GM12891 (cell line): ENCODE data around the gene CDCP1.

ENCODE experiments used
- DNase-seq: peaks from one replicate; pipeline ENCODE4 v3.0.0; 2011; ENCODE audit warnings: low spot score; ENCODE audit not compliant: insufficient read length
- FAIRE-seq: peaks from 2 replicates; lab custom pipeline; 2011; peaks lifted over from hg19 to GRCh38; lab: Jason Lieb, UNC
- PAX5 ChIP-seq: IDR thresholded peaks from 2 replicates; pipeline ENCODE4 v1.6.1; 2011; ENCODE audit warnings: low read length, moderate library complexity, mild to moderate bottlenecking; ENCODE audit not compliant: insufficient read depth, severe bottlenecking
- POLR2A ChIP-seq: IDR thresholded peaks from 2 replicates; pipeline ENCODE4 v1.6.1; 2011; ENCODE audit warnings: low read depth, low read length, control low read depth
- POLR2AphosphoS5 ChIP-seq: IDR thresholded peaks from 2 replicates; pipeline ENCODE4 v1.6.1; 2011; ENCODE audit warnings: low read depth, low read length, control low read depth
- POU2F2 ChIP-seq: IDR thresholded peaks from 2 replicates; pipeline ENCODE4 v1.6.1; 2011; ENCODE audit warnings: low read depth, mild to moderate bottlenecking, control low read depth, low read length, moderate library complexity
- SPI1 ChIP-seq: IDR thresholded peaks from 2 replicates; pipeline ENCODE4 v1.6.1; 2011; ENCODE audit warnings: low read depth, low read length, control low read depth
- TAF1 ChIP-seq: IDR thresholded peaks from 2 replicates; pipeline ENCODE4 v1.6.1; 2011; ENCODE audit warnings: low read depth, low read length, control low read depth

The CDCP1 gene

DNA sequence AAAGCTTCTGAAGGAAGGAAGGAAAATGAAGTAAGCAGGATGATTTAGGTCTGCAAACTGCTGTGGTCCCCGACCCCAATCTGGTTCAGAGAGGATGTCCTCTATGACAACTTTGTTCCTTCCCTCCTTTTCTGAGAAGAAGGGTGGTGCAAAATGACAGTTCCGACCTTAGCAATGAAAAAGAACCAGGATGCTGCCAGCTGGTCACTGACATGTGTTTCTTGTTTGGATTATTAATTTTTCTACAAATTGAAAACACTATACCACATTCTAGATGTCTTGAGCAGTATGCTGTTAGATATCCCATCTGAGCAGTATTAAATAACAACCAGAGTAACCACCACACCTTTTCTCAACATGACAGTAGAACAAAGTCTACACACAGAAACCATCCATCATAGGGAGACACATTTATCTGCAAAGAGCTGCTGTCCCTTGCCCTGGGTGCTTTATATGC, 27.5 kb downstream of the CDCP1 start:
- no peak for TF ChIP-seq PAX5
- FAIRE-seq (no peak), DNase-seq (no peak)

DNA sequence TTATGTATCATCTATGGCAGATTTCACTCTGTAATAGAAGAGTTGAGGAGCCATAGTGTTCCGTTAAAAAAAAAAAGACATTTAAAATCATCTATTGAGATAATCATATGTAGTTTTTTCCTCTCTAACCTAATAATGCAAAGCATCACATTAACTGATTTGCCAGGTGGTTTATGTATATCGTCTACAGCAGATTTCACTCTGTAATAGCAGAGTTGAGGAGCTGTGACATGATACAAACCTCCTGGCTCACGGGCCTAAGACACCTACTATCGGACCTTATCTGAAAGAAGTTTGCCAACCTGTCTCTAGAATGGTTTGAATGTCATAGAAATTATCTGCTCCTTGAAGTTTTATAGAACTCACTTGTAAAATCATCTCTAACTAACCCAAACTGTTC, 29.8 kb downstream of the CDCP1 start:
- DNase-seq (no peak), FAIRE-seq (no peak)
- no peak for TF ChIP-seq SPI1
- TF ChIP-seq POLR2A = no peak
- no peak for TF ChIP-seq POLR2AphosphoS5
- no peak for TF ChIP-seq PAX5
- TF ChIP-seq TAF1 = no peak
- no peak for TF ChIP-seq POU2F2

DNA sequence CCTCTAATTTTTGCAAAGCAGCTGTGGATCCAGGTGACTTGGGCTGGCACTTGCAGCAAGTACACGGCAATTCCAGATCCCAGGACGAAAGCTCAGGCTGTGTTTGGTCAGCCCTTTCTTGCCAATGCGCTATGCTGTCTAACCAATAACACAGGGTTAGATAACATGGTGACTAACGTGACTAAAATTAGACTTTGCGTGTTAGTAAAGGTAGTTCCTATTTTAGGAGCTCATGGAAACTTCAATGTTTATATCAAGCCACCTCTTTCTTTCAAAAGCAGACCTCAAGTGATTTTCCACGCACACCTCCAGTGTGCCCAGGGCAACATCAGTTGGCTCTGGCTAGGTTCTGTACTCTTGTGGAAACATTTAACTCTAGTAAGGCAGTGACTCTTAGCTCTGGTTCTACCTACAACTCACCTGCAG, 32.5 kb downstream of the CDCP1 start:
- TF ChIP-seq SPI1 (no peak), POU2F2 (no peak), POLR2A (no peak), PAX5 (no peak), TAF1 (no peak), POLR2AphosphoS5 (no peak)
- DNase-seq = no peak
- FAIRE-seq = no peak

DNA sequence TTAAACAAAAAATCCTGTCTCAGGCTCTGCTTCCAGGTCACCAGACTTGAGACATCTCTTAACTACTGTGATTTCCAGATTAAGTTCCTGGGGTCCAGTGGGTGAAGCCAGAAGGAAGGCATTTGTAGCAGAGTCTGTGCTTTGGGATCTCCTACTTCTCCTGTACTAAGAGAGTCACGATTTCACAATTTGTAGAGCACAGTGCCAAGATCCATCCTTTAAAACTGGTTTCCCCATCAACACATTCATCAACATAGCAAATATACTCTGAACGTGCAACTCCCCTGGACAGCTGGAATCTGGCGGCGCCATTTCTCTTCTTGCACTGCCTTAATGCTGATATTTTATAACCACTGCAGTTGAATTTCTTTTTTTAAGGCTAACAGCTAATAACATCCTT, 33.2 kb downstream of the CDCP1 start:
- no peak for TF ChIP-seq PAX5
- no peak for TF ChIP-seq POLR2AphosphoS5
- no peak for TF ChIP-seq POU2F2
- no peak for TF ChIP-seq TAF1
- no peak for TF ChIP-seq SPI1
- TF ChIP-seq POLR2A = no peak
- DNase-seq (no peak), FAIRE-seq (no peak)

DNA sequence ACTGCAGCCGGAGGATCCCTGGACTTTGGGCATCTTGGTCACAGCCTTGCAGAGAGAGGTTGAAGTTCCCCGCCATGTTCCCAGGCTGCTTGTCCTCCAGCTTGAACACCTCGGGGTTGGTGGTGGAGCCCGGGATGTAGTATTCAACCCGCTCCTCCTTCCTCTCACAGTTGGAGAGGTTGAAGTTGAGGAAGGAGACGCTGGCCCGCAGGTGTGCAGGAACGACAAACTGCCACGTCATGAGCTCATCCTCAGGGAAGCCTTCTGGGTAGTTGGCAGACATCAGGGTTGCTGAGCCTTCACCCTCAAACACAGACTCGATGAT, 35.7 kb downstream of the CDCP1 start:
- no peak for FAIRE-seq
- DNase-seq = no peak
- TF ChIP-seq POU2F2 (no peak), PAX5 (no peak), POLR2AphosphoS5 (no peak), TAF1 (no peak), POLR2A (no peak)

DNA sequence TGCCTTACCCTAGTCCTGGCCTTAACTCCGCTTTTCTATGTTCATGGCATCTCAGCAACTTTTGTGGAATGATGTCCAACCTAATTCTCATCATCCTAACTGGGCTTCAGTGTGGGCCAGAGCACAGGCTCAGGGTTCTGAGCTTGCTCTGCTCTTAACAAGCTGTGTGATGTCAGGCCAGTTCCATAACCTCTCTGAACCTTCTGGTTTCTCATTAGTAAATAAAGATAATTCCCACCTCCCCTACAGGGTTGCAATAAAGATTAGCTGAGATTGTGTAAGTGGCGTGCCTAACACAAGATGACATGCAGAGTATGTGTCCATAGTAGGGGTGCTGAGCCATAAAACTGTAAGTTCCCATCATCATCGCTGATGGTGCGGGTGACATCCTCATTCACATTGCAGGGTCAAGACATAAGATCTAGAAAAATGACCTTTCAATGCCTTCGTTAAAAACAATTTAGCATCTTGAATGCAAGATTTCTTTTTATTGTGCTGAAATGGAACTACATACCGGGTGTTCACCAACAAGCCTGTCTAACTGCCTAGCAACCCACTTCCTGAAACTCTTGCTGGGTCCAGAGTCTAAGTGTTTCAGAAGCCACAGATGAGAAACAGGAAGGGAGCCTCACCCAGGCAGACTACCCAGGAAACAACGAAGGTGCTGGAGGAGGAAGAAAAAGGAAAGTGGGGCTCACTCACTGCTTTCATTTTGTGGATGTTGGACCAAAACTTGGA, 36.2 kb downstream of the CDCP1 start:
- TF ChIP-seq SPI1 = peak; percentile 24; the same call in 1 of the 2 replicates
- no peak for TF ChIP-seq POLR2A
- FAIRE-seq (no peak), DNase-seq (peak; percentile 17)

DNA sequence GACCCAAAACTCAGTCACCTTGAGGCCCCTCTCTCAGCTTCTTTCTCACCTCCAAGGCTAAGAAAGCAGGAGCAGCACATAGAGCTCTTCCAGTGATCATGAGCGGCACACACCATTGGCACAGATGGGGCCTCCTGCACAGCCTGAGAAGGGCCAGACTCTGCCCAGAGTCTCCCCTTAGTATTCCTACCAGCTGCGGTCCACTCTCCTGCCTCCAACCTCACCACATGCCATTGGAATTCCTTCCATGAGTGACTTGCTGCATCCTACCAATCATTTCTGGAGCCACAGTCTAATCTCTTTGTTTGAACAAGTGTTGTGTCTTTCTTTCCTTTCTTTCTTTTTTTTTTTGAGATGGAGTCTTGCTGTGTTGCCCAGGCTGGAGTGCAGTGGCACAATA, 39.3 kb downstream of the CDCP1 start:
- FAIRE-seq (no peak), DNase-seq (no peak)
- TF ChIP-seq TAF1 (no peak), SPI1 (no peak), POLR2A (no peak), PAX5 (no peak), POU2F2 (no peak), POLR2AphosphoS5 (no peak)

DNA sequence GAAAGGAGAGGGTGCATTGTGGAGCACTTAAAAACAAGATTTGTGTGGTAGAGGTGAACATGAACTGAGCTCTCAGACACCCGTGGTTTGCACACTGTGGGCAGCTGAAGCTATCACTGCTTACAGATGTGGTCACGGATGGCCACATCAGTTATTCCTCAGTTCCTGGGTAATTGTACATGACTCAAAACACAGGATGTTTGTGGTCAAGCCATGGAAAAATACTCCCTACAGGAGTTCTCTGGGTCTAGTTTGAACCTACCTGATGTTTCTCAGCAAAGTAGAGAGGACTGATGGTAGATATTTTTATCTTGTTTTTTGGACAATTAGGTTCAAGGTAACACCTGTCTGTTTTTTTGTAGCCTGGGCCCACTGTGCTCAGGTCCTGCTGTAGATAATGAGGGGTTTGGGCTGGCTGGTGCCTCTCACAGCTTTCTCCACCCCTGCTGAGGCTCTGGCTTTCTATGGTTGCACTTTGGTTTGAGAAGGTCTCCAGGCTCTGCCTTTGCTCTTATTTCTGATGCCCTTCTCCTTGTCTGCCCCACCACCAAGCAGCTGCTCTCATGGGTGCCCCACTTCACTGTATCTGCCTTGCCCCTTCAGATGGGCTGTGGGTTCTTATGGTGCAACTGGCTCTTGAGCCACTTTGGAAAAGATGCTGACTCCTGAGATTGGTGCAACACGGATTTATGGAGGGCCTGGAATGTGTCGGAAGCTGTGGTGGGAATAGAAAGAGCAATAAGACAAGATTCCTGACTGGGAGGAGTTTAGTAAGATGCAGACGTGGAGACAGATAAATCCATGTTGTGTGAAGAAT, 40.1 kb downstream of the CDCP1 start:
- DNase-seq (no peak), FAIRE-seq (no peak)
- TF ChIP-seq POU2F2 (no peak), TAF1 (no peak), POLR2A (no peak), PAX5 (no peak), POLR2AphosphoS5 (no peak)

DNA sequence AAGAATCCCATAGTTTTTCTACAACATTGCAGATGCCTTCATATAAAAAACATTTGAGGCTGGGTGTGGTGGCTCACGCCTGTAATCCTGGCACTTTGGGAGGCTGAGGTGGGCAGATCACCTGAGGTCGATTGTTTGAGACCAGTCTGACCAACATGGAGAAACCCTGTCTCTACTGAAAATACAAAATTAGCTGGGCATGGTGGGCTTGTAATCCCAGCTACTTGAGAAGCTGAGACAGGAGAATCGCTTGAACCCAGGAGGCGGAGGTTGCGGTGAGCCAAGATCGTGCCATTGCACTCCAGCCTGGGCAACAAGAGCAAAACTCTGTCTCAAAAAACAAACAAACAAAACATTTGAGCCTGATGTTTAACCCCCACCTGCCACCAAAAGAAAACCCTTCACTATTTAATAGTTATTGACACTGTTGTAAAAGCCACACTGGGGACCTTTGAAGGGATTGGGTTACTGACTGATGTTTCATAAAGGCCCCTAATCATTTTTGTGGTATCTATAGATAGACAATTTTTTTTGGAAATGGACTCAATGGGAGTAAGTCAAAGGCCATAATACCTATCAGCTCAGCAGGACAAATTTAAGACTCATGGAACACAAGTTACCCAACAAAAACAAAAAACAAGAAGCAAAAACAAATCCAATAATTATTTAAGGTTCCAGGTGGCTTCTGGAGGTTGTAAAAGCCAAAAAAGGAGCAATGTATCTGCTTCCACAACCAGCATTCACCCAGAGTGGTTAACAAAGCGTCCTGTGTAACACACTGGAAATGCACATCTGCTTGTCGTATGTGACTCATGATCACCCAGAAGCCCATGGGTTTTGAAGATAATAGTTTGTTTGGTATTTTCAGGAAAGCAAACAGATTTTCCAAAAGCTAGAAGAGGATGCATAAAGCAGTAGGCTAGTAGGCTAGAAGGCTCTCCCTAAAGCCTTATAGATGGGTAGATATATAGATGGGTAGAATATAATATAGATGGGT, 41.2 kb downstream of the CDCP1 start:
- DNase-seq = no peak

More for the DNA sequence above, 41.2 kb downstream of the CDCP1 start:
- TF ChIP-seq POLR2AphosphoS5 = no peak
- TF ChIP-seq POU2F2 = no peak
- TF ChIP-seq POLR2A = no peak
- TF ChIP-seq TAF1 = no peak
- no peak for TF ChIP-seq SPI1
- TF ChIP-seq PAX5 = no peak
- FAIRE-seq = no peak
